Muscle of leg (tissue), 16 donors: Measurements from ENCODE around the gene LGALS7. TPM values are rescaled to one million over a fixed set of nuclear protein-coding genes. Genes with fewer than 3 reads are reported as not detected.
"Not testable (repeated sequence)": the region's sequence is repeated elsewhere in the genome, so short reads cannot be mapped to it uniquely, and the experiment has no call there.

ENCODE experiments used
- DNase-seq: peaks from one replicate; pipeline ENCODE4 v3.0.0; 2013
- H3K27ac ChIP-seq: one replicate; pipeline ENCODE4 v1.5.1; 2013; ENCODE audit warnings: mild to moderate bottlenecking, low read length, control low read depth
- H3K27me3 ChIP-seq: one replicate; pipeline ENCODE4 v1.6.1; 2013; ENCODE audit warnings: low read length; ENCODE audit not compliant: control insufficient read depth, insufficient read depth
- H3K36me3 ChIP-seq: one replicate; pipeline ENCODE4 v1.6.1; 2013; ENCODE audit warnings: low read length; ENCODE audit not compliant: control insufficient read depth, insufficient read depth
- H3K4me1 ChIP-seq: one replicate; pipeline ENCODE4 v1.6.1; 2013; ENCODE audit warnings: low read length; ENCODE audit not compliant: control insufficient read depth, insufficient read depth
- H3K4me3 ChIP-seq: one replicate; pipeline ENCODE4 v1.5.1; 2013; ENCODE audit warnings: low read length, control low read depth
- H3K9me3 ChIP-seq: replicated peaks from 2 replicates; pipeline ENCODE4 v1.6.1; 2013; ENCODE audit warnings: low read depth, low read length; ENCODE audit not compliant: control insufficient read depth
- WGBS: methylation state at CpG from one replicate; pipeline ENCODE4 v1.1.5; 2013; ENCODE audit warnings: missing lambda C conversion rate; ENCODE audit not compliant: insufficient coverage; 5-methylcytosine and 5-hydroxymethylcytosine counted together
- long read RNA-seq, 11 donors: transcript quantifications; one replicate each; lab custom pipeline, GENCODE V29; 2026
- polyA plus RNA-seq, 8 donors: library from polyadenylated mRNA; unstranded; fragments of 120-200 nt; gene quantifications; one replicate each; pipeline versions ENCODE4 v1.2.1 to v1.2.3, GENCODE V29; 2013; ENCODE audit warnings: inconsistent platforms in 1 of 8, low replicate concordance in 1 of 8; ENCODE audit not compliant: insufficient read length in 8 of 8, insufficient read depth in 1 of 8
- total RNA-seq: library from RNA; stranded (reverse); fragments of 120-200 nt; gene quantifications from one replicate; pipeline ENCODE4 v1.2.4, GENCODE V29; 2013

Gene LGALS7
- total RNA-seq = 0.22 TPM
- polyA plus RNA-seq = 1 to 10 TPM in 2 of 8 donors, under 1 TPM in 3, not detected in 3; 0.35 to 1.1 (median 0.93) TPM
- long read RNA-seq, donor 1 = 0 reads
- long read RNA-seq, donor 2, partial matches to known transcripts = 30 of 30 reads
- long read RNA-seq, donor 2, other reads (novel, unspliced or antisense) = 0 of 30 reads
- long read RNA-seq, donor 3 = 0 reads
- long read RNA-seq, donor 4 = 0 reads
- long read RNA-seq, donor 5, partial matches to known transcripts = 0 of 1 reads
- long read RNA-seq, donor 5, other reads (novel, unspliced or antisense) = 0 of 1 reads
- long read RNA-seq, donor 6 = 0 reads
- long read RNA-seq, donor 7 = 0 reads
- long read RNA-seq, donor 8 = 0 reads
- long read RNA-seq, donor 9 = 0 reads
- long read RNA-seq, donor 10 = 0 reads
- long read RNA-seq, donor 11 = 0 reads

DNA sequence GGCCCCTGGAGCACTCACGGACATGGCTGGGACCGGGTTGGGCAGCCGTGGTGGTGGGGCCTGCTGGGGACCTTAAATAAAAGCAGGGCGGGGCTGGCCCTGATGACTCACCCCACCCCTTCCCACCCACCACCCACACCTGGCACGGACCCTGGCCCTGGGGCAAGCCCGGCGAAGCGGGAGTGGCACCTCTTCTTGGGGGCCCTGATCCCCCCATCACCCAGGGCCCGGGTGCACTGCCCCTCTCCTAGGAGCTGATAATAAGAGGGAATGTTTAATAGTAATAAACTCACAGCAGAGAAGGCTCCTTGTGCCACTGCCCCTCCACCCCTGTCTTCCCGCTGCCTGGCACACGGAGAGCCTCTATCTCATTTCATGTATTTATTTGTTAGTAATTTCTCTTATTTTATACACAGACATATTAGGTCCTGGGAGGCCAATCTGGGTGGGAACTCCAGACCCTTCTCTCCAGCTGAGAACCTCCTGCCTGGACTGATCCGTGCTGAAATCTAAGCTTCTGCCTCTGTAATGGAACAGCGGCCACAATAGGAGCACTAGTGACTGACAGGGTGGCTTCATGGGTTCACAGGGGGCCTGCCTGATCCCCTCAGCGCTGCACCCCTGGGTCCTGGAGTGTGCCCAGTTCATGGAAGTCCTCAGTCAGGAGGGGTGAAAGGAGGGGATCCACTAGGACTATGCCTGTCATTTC is at the start of gene LGALS7:
Gene LGALS7 (minus strand): TSS at position 49 of the 709 bp plus-strand sequence. CDS start 25 bp downstream, at position 24.
- 78% methylated on average over 2 of the region's 14 CpGs for WGBS
- H3K36me3 ChIP-seq = no peaks in the 10 kb centered on the region
- H3K9me3 ChIP-seq = no peaks in the 10 kb centered on the region
- no peak within 1 kb of the TSS for H3K27ac ChIP-seq
- no peak within 1 kb of the TSS for H3K4me3 ChIP-seq
- no peak for DNase-seq
- peaks cover 8% of the 10 kb centered on the region for H3K4me1 ChIP-seq
- peaks cover under 1% of the 10 kb centered on the region for H3K27me3 ChIP-seq

DNA sequence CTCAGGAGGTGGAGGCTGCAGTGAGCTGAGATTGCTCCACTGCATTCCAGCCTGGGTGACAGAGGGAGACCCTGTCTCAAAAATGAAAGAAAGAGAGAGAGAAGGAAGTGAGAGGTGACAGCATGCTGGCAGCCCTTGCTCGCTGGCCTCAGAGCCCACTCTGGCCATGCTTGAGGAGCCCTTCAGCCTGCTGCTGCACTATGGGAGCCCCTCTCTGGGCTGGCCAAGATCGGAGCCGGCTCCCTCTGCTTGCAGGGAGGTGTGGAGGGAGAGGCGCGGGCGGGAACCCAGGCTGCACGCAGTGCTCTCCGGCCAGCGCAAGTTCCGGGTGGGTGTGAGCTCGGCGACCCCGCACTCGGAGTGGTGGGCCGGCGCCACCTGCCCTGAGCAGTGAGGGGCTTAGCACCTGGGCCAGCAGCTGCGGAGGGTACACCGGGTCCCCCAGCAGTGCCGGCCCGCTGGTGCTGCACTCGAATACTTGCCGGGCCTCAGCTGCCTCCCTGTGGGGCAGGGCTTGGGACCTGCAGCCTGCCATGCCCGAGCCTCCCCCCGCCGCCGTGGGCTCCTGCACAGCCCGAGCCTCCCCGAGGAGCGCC is 48.0 kb upstream of the LGALS7 start:
- not testable (repeated sequence) for H3K4me3 ChIP-seq, H3K9me3 ChIP-seq, DNase-seq, H3K27ac ChIP-seq, H3K27me3 ChIP-seq, H3K4me1 ChIP-seq
- H3K36me3 ChIP-seq = peaks cover 28% of the 10 kb centered on the region
- WGBS = 97% methylated on average over 28 of the region's 29 CpGs

DNA sequence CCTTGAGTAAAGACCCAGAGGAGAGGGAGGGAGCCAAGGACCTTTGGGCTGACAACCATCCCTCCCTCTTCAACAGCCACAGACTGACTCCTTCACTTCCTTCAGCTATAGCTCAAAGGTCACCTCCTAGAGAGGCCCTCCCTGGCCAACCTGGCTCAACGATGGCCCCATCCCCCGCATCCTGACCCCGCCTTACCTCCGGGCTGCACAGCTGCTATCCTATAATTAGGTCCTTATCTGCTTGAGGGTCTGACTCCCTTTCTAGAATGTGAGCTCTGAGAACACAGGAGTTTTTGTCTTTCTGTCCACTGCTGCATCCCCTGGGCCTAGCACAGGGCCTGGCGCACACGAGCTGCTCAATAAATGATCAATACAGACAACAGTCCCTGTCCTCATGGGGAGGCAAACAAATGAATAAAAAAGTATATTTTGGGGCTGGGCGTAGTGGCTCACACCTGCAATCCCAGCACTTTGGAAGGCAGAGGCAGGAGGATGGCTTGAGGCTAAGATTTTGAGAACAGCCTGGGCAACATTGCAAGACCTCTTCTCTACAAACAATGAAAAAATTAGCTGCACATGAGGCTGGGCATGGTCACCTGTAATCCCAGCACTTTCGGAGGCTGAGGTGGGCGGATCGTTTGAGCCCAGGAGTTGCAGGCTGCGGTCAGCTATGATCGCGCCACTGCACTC is 46.1 kb upstream of the LGALS7 start:
- no peaks in the 10 kb centered on the region for H3K9me3 ChIP-seq
- no peaks in the 10 kb centered on the region for H3K27me3 ChIP-seq
- peaks cover 10% of the 10 kb centered on the region for H3K4me1 ChIP-seq
- DNase-seq = peak; percentile 27
- WGBS = 77% methylated on average over 10 of the region's 13 CpGs
- H3K27ac ChIP-seq = peak overlapping the region; percentile 16
- H3K4me3 ChIP-seq = no peak overlapping the region
- peaks cover 35% of the 10 kb centered on the region for H3K36me3 ChIP-seq

DNA sequence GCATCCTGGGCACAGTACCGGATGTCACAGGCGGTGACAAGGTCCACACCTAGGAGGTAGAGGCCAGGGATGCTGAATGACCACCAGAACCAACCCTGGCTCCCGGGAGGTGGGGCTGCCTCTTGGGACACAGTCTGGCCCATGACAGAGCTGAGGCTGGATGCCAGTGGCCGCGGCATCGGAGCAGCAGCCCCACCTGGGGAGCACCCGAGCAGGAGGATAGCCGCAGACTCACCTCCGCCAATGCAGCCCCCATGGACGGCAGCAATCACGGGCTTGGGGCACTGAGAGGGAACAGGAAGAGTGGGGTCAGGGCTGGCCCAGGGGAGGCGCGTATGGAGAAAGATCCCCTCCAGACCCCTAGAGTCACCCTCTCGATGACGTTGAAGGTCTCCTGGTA is 43.8 kb upstream of the LGALS7 start:
- WGBS = 92% methylated on average over 11 of the region's 15 CpGs
- peaks cover 40% of the 10 kb centered on the region for H3K36me3 ChIP-seq
- no peak for DNase-seq

DNA sequence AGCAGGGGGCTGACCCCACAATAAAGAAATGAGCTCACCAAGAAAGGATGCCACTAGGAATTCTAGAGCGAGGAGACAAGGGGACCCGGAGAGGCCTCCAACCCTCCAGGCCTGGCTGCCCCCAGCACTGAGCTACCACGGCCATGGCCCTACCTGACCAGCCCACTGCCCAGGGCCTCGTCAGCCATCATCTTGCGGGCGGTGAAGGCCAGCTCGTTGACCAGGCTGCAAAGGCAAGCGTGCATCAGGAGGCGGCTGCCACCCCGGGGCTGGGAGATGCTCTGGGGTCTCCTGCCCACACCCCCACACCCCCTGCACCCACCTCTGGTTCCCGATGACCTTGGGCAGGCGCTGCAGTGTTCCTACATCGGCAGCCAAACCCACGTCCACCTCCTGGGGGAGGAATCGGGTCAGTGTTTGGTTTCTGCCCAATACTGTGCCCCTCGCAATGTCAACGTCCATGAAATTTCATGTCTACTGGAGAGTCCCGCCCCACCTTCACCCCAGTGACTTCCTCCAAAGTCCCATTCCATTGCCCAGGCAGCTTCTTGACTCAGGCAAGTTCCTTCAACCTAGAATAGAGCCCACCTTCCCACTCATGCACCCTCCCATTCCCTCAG is 42.9 kb upstream of the LGALS7 start:
- WGBS = 93% methylated on average over 15 of the region's 18 CpGs
- H3K4me3 ChIP-seq = no peak overlapping the region
- peaks cover 40% of the 10 kb centered on the region for H3K36me3 ChIP-seq
- no peaks in the 10 kb centered on the region for H3K27me3 ChIP-seq
- H3K27ac ChIP-seq = no peak overlapping the region
- H3K9me3 ChIP-seq = no peaks in the 10 kb centered on the region
- peaks cover 10% of the 10 kb centered on the region for H3K4me1 ChIP-seq
- no peak for DNase-seq

More for the DNA sequence above, 43.8 kb upstream of the LGALS7 start:
- peaks cover 10% of the 10 kb centered on the region for H3K4me1 ChIP-seq
- H3K27ac ChIP-seq = no peak overlapping the region
- H3K9me3 ChIP-seq = no peaks in the 10 kb centered on the region
- H3K4me3 ChIP-seq = no peak overlapping the region
- no peaks in the 10 kb centered on the region for H3K27me3 ChIP-seq

DNA sequence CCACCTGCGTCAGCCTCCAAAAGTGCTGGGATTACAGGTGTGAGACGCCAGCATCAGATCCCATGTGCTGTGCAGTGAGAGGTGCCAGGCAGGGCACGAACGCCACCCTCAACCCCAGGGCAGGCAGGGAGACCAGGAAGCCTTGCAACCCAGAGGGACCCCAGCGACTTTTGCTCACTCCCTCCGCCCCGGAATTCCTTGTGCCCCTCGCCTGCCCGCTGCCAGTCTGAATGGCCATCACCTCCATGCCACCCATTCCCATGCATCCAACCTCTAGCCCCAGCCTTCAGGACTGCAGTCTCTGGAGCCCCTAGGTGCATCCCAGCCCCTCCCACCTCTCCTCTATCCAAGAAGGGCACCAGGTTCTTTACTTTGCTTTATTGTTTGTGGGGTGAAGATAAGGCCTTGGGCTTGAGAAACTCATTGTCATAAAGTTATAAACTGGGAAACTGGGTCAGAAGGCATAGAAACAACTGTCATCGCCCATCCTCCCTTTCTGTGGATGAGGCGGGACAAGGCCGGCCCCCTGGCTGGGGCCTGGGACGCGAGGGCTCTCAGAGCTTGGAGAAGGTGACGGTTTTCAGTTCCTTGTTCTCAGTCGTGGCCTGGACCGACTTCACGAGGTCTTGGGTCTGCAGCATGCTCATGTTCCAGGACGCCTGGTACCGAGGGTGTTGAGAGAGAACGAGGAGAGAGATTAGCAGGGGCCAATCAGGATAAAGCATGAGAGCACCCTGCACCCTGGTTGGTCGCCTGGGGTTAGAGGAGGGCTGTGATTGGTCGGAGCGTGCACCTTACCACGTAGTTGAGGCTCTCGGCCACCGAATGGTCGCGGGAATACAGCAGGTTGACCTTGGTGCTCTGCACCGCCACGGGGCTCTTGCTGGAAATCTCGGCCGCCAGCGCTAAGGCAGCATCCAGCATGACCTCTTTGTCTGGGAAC is 42.0 kb upstream of the LGALS7 start:
- no peak for DNase-seq
- Histone ChIP-seq H3K9me3 (no peaks in the 10 kb centered on the region), H3K4me3 (no peak overlapping the region), H3K36me3 (peaks cover 40% of the 10 kb centered on the region), H3K4me1 (peaks cover 6% of the 10 kb centered on the region), H3K27me3 (no peaks in the 10 kb centered on the region), H3K27ac (no peak overlapping the region)
- WGBS = 87% methylated on average over 31 of the region's 34 CpGs

DNA sequence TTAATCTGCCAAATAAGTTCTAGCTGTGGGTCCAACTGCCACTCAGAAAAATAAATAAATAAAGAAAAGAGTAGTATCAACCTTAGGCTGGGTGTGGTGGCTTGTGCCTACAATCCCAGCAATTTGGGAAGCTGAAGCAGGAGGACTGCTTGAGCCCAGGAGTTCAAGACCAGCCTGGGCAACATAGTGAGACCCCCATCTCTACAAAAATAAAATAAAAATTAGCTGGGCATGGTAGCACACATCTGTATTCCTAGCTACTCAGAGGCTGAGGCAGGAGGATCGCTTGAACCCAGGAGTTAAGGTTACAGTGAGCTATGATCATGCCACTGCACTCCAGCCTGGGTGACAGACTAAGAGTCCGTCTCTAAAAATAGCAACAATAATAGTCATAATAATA is 40.6 kb upstream of the LGALS7 start:
- not testable (repeated sequence) for H3K27me3 ChIP-seq, H3K4me1 ChIP-seq, H3K9me3 ChIP-seq, DNase-seq, H3K4me3 ChIP-seq, H3K27ac ChIP-seq
- H3K36me3 ChIP-seq = peaks cover 35% of the 10 kb centered on the region
- no CpG with 5 or more reads among the region's 2 CpGs for WGBS

DNA sequence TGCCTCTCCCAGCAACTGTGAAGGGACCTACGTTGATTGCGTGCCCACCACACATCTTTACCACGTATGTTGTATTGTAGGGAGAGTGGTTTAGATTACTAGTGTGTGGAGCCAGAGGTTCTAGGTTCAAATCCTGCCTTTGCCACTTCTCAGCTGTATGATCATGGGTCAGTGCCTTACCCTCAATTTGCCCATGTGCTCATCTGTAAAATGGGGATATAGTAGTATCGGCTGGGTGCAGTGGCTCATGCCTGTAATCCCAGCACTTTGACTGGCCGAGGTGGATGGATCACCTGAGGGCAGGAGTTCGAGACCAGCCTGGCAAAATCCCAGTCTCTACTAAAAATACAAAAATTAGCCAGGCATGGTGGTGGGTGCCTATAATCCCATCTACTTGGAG is 40.0 kb upstream of the LGALS7 start:
- Histone ChIP-seq H3K4me3 (no peak overlapping the region), H3K36me3 (peaks cover 35% of the 10 kb centered on the region), H3K27ac (no peak overlapping the region), H3K9me3 (no peaks in the 10 kb centered on the region), H3K27me3 (no peaks in the 10 kb centered on the region), H3K4me1 (no peaks in the 10 kb centered on the region)
- WGBS = 100% methylated on average over 1 of the region's 6 CpGs
- DNase-seq = no peak

DNA sequence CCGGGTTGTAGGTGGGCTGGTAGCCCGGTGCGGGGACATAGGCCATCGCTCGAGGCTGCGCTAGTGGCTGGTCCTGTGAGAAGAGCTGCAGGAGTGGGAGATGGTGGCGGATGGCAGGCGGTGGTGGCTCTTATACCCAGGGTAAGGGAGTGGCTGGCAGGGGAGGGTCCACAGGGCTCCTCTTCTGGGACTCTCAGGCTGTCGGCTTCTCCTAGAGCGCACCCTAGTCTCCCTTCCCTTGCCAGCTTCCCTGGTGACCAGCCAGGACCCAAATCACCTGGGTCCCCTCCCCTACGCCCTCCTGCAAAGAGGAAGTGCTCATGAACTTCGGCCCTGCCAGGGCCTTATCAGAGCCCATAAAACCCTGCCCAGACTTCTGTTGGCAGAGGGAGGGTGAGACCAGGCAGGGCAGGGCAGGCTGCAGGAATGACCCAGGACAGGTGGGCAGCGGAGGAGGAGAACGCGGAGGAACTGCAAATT is 39.6 kb upstream of the LGALS7 start, which contains the start of gene LGALS4:
Gene LGALS4 (minus strand): TSS at position 105 of the 480 bp plus-strand sequence. CDS start 59 bp downstream, at position 46.
- WGBS = 87% methylated on average over 9 of the region's 15 CpGs
- H3K9me3 ChIP-seq = no peaks in the 10 kb centered on the region
- no peak for DNase-seq
- H3K4me1 ChIP-seq = no peaks in the 10 kb centered on the region
- H3K27me3 ChIP-seq = no peaks in the 10 kb centered on the region
- H3K36me3 ChIP-seq = peaks cover 31% of the 10 kb centered on the region
- H3K27ac ChIP-seq = no peak within 1 kb of the TSS
- no peak within 1 kb of the TSS for H3K4me3 ChIP-seq
